Stimulated activated CD8-positive, alpha-beta memory T cell treated with anti-CD3 and anti-CD28 coated beads, Interleukin-15, amount 100 ng/mL, for 24 hours (primary cell): ENCODE data around the gene JAK3.

ENCODE experiments used
- DNase-seq: peaks from one replicate; pipeline ENCODE4 v3.0.0-alpha.2; 2020; ENCODE audit warnings: low read depth

Gene JAK3

GRCh38 chr19:17865364-17866311, 17.9 kb upstream of the JAK3 start:
- no peak for DNase-seq

- DNase-seq, result no peak
These were observed 15.9 kb upstream of the JAK3 start for GRCh38 chr19:17863520-17864182.

- DNase-seq, result no peak
These were observed 15.1 kb upstream of the JAK3 start for GRCh38 chr19:17862711-17863519.

GRCh38 chr19:17861542-17862402, 14.0 kb upstream of the JAK3 start:
- no peak for DNase-seq

GRCh38 chr19:17860993-17861360, 13.2 kb upstream of the JAK3 start:
- DNase-seq, result no peak

- no peak for DNase-seq
These were observed 12.7 kb upstream of the JAK3 start for GRCh38 chr19:17860331-17860992.

GRCh38 chr19:17859533-17860330, 11.9 kb upstream of the JAK3 start, which contains the start of gene RPL18A:
RPL18A (plus strand) TSS chr19:17859910; CDS start chr19:17859957, 47 bp downstream.
- peak; percentile 95 for DNase-seq

- DNase-seq, result peak; percentile 98
These were observed 7.7 kb upstream of the JAK3 start for GRCh38 chr19:17855280-17856152.

GRCh38 chr19:17854061-17854460, 6.3 kb upstream of the JAK3 start:
- no peak for DNase-seq

GRCh38 chr19:17848595-17849292, 962 bp upstream of the JAK3 start:
- DNase-seq, result no peak

- no peak for DNase-seq
These were observed 1.6 kb downstream of the JAK3 start for GRCh38 chr19:17846146-17846545.

GRCh38 chr19:17843908-17844490, 3.8 kb downstream of the JAK3 start:
- DNase-seq, result no peak

GRCh38 chr19:17843292-17843827, 4.4 kb downstream of the JAK3 start:
- no peak for DNase-seq

- DNase-seq, result no peak
These were observed 5.0 kb downstream of the JAK3 start for GRCh38 chr19:17842663-17843291.

GRCh38 chr19:17841810-17842662, 5.7 kb downstream of the JAK3 start:
- no peak for DNase-seq

GRCh38 chr19:17841371-17841809, 6.4 kb downstream of the JAK3 start:
- no peak for DNase-seq
